GM19025 (cell line): ENCODE measurements around the gene CYP2U1.

Experiments
- ATAC-seq: cut with Tn5 transposase; IDR thresholded peaks from one replicate; pipeline ENCODE4 v1.9.1; 2021; ENCODE audit warnings: mild to moderate bottlenecking, low read depth, moderate library complexity; ENCODE audit not compliant: unreplicated experiment

CYP2U1 gene

DNA sequence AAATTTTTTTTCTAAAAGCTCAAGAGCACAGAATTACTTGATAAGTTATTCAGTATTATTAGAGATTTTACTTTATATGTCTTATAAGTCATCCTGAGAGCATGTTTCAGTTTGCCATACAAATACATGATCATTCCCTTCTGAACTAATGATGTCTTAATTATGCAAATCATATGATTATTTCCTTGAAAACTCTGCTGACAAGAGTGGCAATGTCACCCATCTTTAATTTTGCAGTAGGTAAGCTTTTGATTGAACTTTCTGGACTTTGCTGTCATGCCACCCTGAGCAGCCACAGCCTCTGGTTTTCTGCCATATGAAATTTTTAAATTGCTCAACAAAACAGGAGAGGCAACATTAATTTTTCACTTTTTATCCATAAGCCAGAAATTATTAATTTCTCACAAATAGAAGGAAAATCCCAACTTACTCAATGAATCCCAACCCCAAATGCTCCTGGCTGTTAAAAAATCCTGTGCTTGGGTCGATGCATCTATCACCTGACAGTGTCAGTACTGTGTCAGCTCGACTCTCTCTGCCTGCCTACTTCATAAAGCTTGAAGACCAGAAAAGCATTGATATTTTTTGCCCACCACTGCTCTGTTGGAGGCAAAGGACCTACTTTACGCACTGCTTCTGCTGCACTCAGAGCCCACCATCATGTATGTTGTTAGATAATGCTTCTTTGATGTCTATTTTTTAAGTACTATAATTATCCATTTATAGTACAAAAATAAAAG is 46.8 kb downstream of the CYP2U1 start:
- no peak for ATAC-seq

DNA sequence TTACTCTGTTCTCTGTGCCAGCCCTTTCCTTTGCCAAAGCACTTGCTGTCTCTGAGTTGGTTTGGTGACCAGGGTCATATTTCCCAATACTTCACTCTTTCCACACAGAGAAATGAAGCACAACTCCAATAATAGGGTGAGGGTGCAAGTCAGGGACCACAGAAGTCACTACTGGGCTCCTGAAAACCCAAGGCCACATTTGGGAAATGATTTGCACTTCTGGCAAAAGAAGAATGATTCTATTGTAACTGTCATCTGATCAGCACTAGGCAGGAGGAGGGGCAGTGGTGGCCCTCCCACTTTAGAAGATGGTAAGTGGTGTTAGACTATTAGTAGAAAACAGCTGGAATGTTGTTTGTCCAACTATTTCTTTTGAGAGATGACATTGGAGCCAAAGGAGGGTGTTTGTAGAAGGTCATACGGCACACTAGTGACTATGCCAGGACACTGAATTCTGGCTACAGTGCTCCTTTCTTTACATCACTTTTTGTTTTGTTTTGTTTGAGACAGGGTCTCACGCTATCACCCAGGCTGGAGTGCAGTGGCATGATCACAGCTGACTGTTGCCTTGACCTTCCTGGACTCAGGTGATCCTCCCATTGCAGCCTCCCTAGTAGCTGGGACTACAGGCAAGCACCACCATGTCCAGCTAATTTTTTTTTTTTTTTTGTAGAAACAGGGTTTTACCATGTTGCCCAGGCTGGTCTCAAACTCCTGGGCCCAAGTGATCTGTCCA is 47.5 kb downstream of the CYP2U1 start:
- no peak for ATAC-seq

DNA sequence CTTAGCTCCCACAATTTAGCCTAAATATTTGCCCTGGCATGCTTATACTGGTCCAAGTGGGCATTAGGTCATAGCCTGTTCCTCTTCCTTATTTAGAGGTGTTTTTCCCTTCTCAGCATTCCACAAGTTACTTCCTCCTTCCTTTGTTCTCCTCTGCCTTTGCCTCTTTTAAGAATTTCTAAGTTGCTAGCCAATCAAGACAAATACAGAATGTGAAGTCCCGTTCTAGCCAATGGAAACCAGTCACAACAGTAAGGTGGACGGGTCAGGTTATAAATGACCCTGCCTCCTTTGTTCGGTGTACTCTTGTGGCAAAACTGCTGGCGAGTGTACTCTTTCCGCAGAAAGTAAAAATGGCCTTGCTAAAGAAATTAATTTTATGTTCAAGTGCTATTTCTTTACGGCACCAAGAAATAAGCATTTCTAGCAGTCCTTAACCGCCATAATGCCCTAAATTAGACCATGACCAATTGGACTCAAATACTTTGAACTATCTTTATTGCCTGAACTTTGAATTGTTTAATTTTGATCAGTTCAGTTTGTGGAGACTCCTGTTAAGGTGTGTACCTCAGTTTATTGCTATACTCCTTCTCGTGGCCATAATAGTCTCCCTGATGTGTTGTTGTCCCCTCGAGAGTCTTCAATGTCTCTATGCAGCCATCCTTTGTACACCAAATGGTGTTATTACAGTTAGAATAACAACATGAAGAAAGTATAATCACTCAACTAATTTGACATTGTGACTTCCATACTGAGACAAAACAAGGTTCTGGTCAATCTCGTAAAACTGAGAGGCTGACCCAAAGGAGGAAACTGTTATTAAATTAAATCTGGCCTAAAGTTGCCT is 56.8 kb downstream of the CYP2U1 start:
- ATAC-seq = no peak

DNA sequence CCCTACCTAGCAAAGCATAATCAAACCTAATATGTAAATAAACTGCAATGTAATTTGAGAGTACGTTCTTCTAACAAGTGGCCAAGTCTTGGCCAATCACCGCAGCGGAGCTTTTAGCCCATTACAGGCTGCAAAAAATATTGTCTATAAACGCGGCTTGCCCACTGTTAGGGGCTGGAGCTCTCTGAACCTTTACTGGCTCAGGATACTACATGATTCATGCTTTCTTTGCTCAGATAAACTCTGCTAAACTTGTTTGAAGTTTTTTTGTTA is 57.4 kb downstream of the CYP2U1 start:
- no peak for ATAC-seq

DNA sequence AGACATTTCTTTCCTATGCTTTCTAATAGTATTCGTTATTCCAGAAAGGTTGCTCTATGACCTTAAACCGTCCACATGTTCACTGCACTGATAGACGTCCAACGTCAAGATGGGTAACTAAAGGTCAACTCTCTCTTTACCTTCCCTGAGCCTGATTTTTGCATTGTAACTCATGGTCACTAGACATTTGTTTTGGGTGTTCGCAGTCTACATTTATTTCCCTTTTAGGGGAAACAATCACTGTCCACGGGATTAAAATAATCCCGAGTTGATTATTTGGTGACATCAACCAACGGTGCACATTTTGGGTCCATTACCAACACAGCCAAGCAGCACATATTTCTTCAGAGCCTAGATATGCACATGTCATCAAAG is 57.8 kb downstream of the CYP2U1 start:
- ATAC-seq = no peak

DNA sequence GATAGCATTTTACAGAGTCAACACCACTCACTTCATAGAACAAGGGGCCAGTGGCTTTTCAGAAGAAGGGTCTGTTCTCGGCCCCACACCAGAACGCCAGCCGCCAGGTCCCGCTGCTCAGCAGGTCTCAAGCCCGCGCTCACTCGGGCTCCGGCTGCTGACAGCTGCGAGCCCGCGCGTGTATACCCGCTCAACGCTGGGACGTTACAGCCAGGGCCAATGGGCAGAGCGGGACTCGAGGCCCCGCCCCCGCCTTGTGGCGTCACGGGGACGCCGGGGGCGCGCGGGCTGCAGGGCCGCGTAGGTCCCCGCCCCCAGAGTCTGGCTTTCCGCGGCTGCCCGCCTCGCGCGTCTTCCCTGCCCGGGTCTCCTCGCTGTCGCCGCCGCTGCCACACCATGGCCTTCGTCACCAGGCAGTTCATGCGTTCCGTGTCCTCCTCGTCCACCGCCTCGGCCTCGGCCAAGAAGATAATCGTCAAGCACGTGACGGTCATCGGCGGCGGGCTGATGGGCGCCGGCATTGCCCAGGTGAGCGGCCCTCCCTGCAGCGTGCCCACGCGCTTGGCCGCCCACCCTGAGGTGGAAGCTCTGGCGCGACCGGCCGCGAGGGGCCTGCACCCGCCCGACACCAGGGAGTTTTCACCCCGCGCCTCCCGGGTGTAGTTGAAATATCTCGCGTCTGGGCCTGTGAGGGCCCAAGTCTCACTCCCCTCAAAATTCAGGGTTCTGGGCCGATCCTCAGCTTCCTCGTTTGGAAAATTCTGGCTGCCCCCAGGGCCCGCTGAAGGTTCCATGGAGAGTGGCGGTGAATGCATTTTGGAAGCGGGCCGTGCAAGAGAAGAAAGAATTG is 58.4 kb downstream of the CYP2U1 start, which contains the start of gene HADH:
Gene HADH (plus strand): TSS at position 353 of the 850 bp plus-strand sequence. CDS start 44 bp downstream, at position 397.
- ATAC-seq = peak; percentile 93

DNA sequence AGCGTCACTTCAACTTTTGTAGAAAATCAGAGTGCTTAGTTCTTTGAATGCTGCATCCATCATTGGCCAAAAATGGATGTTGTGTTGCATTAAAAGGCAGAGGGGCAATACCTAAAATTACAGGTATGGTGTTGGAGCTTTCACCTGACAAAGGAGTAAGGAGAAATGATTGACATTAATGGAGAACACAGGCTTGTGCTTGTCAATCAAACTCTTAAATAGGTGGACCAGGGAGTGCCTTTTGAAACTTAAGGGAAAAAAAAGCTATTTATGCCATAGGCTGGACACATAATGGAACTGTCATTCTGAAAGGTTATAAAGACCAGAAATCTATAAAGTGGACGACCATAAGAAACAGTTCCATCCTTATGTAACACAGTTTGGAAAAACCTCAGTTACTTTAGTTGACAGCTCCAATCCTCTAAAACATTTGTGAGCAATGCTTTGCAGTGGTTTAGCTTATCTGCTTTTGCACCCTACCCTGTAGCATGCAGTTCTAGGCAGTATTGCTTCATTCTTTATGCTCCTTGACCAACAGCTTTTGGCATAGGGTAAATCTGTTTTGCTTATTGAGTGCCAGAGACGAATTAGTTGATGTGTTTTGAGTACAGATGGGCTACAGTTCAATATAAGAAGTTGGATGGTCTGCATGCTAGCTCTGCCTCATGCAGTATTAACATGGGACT is 60.7 kb downstream of the CYP2U1 start:
- ATAC-seq = peak; percentile 0

DNA sequence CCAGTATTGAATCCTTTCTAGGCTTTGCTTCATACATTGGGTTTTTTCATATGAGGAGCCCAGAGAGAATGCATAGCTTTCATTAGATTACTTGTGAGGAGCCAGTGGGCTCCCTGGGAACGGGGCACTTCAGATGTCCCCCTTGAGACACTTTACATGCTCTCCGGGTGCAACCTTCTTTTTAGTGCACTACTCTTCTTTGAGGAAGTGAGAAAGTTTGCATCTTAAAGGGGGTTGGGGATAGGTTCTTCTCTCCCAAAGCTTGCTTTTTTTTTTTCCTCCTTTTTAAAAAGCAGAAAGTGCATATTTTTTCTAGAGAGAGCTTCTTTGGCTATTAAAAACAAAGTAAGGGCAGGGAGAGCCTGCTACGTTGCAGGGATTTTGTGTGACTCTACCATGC is 62.6 kb downstream of the CYP2U1 start:
- peak; percentile 15 for ATAC-seq

DNA sequence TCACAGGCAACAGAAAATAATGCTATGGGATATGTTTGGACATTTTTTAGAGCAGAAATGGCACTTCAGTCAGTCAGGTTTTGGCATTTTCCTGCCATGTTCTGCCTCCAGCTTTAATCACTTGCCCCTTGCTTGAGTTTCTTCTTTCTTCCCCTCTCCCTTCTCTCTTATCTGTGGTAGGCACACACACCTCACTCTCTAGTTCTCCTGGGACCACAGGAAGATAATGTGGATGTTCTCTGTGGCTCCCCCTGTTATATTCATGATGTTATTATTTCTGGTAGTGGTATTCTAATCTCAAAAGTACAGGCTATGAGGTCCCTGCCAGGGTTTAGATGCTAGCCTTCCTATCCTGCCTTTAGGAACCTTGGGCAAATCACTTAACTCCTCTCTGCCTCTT is 63.5 kb downstream of the CYP2U1 start:
- ATAC-seq = no peak

DNA sequence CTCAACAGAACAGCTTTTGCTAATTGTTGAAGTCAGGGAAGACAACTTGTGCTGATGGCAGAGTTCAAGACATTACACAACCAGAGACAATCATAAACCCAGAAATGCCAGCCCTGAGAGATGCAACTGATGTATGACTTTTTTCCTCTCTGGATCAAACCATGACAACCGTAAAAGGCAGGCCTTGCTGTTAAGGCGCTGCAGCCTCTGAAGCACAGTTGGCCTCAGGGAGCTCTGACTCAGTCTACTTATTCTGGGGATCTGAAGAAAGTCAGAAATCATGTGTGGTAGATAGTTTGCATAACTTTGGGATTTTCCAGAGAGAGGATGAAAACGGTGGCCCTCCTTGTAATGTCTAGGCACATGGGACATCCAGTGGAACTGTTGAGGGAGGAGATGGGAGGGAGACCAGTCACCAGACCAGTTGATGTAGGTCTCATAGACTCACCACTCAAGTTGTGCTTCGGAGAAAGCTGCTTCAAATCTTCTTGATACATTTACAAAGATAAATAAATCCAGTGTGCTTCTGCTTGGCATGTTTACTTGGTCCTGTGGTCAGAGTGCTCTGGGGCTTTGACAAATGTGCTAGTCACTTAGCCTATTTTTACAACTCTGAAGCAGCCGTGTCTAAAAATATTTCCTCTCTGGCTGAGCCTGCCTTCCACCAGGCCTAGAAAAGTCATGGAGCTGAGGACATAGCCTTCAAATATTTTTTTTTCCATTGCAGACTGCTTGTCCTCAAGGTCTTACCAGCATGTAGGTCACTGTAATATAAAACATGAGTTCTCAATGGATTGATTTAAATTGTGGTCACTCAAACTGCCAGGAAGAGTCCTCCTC is 65.8 kb downstream of the CYP2U1 start:
- ATAC-seq = no peak

DNA sequence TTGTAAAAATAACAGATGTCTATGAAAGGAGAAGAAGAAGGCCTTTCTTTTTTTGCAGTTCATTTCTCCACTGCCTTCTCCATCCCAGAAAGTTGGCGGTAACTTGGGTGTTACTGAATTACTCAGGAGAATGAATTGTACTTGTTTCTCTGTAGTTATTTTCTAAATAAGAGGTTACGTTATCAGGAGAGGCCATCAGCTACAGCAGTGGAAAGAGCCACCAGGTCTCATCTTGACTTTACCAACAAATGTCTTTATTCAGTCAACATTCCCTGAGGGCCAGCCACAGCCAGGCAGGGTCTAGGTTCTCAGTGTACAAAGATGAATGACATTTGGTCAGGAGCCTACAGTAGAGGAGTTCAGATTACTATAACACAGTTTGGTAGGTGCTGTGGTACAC is 66.4 kb downstream of the CYP2U1 start:
- no peak for ATAC-seq

DNA sequence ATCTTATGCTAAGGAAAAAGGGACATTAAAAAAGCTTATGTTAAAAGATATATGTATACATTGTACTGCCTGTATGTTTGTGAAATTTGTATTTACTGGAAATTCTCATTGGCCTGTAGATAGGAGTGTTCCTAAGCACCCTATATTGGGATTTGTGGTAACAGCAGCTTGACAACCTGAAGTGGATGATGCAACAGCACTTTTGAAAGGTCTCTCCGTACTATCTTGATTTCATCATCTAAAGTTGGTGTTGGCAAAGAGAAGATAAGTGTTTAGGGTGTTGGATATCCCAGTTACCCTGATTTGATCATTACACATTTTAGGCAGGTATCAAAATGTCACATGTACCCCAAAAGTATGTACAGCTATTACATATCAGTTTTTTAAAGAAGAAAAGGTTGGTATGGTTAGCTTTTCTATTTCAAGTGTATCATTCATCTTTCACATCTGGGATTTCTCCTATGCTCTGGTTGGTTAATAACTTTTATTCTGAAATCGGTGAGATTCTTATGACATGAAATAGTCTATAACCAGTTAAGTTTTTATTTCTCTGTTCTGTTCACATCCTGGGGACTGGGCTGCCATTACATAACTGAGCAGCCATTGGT is 68.7 kb downstream of the CYP2U1 start:
- ATAC-seq = no peak

DNA sequence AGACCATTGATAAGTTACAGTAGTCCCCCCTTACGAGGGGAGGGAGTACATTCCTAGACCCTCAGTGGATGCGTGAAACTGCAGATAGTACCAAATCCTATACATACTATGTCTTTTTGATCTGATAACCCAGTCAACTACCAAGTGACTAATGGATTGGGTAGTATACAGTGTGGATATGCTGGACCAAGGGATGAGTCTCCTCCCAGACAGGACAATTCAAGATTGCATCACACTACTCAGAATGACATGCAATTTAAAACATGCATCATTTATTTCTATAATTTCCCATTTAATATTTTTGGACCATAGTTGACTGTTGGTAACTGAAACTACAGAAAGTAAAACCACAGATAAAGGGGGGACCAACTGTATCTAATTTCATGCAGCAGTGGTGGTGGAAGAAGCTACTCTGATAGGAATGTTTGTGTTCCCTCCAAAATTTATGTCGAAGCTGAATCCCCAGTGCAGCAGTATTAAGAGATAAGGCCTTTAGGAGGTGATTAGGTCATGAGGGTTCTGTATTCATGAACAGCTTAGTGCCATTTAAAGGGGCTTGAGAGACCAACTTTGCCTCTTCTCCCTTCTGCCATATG is 70.3 kb downstream of the CYP2U1 start:
- ATAC-seq = no peak
